PFSK-1 (cell line): Measurements from ENCODE around the gene FAM149A. TPM values are rescaled to one million over a fixed set of nuclear protein-coding genes. Genes with fewer than 3 reads are reported as not detected.

Source experiments
- FOXP2 ChIP-seq: optimal IDR thresholded peaks from 2 replicates; pipeline ENCODE3; 2011; ENCODE audit warnings: borderline replicate concordance, control low read depth, inconsistent platforms; ENCODE audit not compliant: insufficient read depth; ENCODE audit errors: extremely low read length, extremely low read depth
- POLR2AphosphoS5 ChIP-seq: IDR thresholded peaks from 2 replicates; pipeline ENCODE4 v1.6.1; 2012; ENCODE audit warnings: low read depth, mild to moderate bottlenecking, control low read depth, low read length, moderate library complexity
- REST ChIP-seq, 2 experiments: IDR thresholded peaks; 2 replicates each; pipeline versions ENCODE4 v1.6.1 to v1.8.0; 2011 to 2012; ENCODE audit warnings: low read depth in 2 of 2, low read length in 2 of 2, control low read depth in 1 of 2, inconsistent platforms in 1 of 2, mild to moderate bottlenecking in 1 of 2, moderate library complexity in 1 of 2; ENCODE audit not compliant: insufficient read depth in 1 of 2
- SIN3A ChIP-seq: IDR thresholded peaks from 2 replicates; pipeline ENCODE4 v1.6.1; 2012; ENCODE audit warnings: mild to moderate bottlenecking, low read length, moderate library complexity, borderline replicate concordance; ENCODE audit not compliant: insufficient read depth
- TAF1 ChIP-seq: IDR thresholded peaks from 2 replicates; pipeline ENCODE4 v1.6.1; 2012; ENCODE audit warnings: low read length, control low read depth, borderline replicate concordance; ENCODE audit not compliant: insufficient read depth
- polyA plus RNA-seq: library from polyadenylated mRNA; unstranded; fragments of >200 nt; gene quantifications from one replicate; pipeline ENCODE4 v1.2.1, GENCODE V29; 2012; ENCODE audit warnings: low read depth, missing spikeins; ENCODE audit not compliant: insufficient read length

The FAM149A gene
- not detected for polyA plus RNA-seq

DNA sequence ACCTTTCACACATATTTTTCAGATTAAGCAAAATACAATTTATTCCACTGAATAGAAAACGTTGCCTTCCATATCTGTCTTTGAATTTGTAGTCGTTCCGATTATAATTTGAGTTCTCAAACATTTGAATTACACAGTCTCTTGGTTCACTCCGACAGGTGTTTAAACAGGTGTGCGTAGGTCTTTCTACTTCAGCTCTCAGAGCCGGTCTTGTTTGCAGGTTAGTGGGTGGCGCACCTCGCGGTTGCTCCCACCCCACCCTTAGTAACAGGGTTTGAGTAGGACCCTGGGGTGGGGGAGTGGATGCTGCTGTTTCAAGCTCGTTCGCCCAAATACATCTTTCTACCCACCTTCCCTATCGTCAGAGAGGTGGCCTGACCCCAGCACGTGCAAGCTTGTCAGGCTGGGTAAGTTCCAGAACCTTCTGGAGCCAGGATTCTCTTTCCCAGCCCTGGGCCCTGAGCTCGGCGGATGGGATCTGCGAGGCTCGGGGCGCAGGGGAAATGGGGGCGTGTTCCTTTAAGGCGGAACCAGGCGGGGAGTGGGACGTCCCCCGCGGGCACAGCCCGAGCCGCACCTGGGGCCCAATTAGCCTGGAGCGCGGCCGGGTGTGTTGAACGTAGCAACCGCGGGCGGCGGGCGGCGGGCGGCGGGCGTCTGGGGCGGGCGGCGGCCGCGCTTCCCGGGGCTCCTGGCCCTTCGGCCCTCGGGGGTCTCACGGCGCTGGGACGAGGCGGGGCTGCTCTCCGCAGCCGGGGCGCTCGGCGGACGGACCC, at the start of gene FAM149A:
TSS of gene FAM149A (plus strand) at position 591 of the 776 bp plus-strand sequence.
- TF ChIP-seq POLR2AphosphoS5 (no peak), FOXP2 (no peak), TAF1 (no peak), REST (IDR thresholded peaks at IDR 0.05; ENCODE audit: insufficient read depth in 1 of 2, low read depth in 2 of 2, low read length in 2 of 2) (no peak), SIN3A (no peak)

DNA sequence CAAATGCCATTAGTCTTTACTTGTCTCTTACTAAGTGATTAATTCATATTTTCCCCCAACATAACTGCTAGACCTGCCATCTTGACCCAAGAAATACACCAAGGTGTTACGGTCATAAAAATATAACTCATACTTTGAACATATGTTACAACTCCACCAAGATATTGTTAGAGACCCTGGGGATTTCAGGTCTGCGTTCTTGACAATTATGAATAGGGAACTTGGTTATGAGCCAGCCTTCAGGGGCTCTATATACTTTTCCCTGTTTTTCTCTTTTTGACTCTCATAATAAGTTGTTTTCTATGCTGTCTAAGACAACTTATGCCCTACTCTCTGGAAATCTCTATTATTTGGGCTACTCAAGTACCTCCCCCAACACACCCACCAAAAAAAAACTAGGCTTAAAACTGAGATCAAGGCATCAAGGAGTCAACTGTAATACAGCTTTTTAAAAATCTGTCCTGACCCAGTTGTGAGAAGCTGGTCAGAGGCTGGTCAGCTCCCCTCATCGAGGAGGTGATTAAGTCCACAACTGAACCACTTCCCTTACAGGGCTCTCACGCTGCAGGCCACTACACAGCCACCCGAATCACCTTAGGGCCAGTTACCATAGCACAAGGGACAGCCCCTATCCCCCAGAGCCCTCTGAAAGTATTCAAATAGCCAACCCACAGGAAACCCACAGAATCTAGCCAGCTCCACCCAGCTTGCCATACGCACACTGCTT, 46.1 kb upstream of the FAM149A start:
- TF ChIP-seq TAF1 (no peak), SIN3A (no peak), FOXP2 (no peak), REST (IDR thresholded peaks at IDR 0.05; ENCODE audit: insufficient read depth in 1 of 2, low read depth in 2 of 2, low read length in 2 of 2) (no peak), POLR2AphosphoS5 (no peak)

GRCh38 chr4:186058980-186059316, 45.6 kb upstream of the FAM149A start:
- TF ChIP-seq SIN3A (no peak), POLR2AphosphoS5 (no peak), FOXP2 (no peak), REST (IDR thresholded peaks at IDR 0.05; ENCODE audit: insufficient read depth in 1 of 2, low read depth in 2 of 2, low read length in 2 of 2) (no peak), TAF1 (no peak)

- TF ChIP-seq FOXP2 (no peak), SIN3A (no peak), REST (IDR thresholded peaks at IDR 0.05; ENCODE audit: insufficient read depth in 1 of 2, low read depth in 2 of 2, low read length in 2 of 2) (no peak), TAF1 (no peak), POLR2AphosphoS5 (no peak)
Observed at GRCh38 chr4:186061921-186062320, 42.6 kb upstream of the FAM149A start.
